Psoas muscle (tissue), 8 donors: ENCODE measurements around the gene OR9A2. TPM values are rescaled to one million over a fixed set of nuclear protein-coding genes. Genes with fewer than 3 reads are reported as not detected.

ENCODE experiments used
- ATAC-seq, 4 donors: fragments of 200-7000 bp; cut with Tn5 transposase; one replicate each; pipeline ENCODE4 v1.9.1; 2020; ENCODE audit warnings: moderate library complexity in 3 of 4, mild to moderate bottlenecking in 2 of 4
- DNase-seq, 2 donors: peaks; one replicate each; pipeline ENCODE4 v3.0.0-alpha.2; 2020
- H3K27ac ChIP-seq: fragments of 200-600 bp; one replicate; pipeline ENCODE4 v1.8.0; 2022
- H3K27me3 ChIP-seq, 3 donors: fragments of 200-600 bp in 1 of 3; one replicate each; pipeline versions ENCODE4 v1.6.1 to v1.8.0; 2013 to 2022; ENCODE audit warnings: low read length in 2 of 3, mild to moderate bottlenecking in 2 of 3, moderate library complexity in 1 of 3; ENCODE audit not compliant: insufficient read depth in 3 of 3
- H3K36me3 ChIP-seq, 2 donors: fragments of 200-600 bp in 1 of 2; one replicate each; pipeline versions ENCODE4 v1.6.1 to v1.8.0; 2013 to 2022; ENCODE audit warnings: low read depth in 1 of 2, mild to moderate bottlenecking in 1 of 2, moderate library complexity in 1 of 2; ENCODE audit not compliant: insufficient read depth in 1 of 2
- H3K4me1 ChIP-seq: fragments of 200-600 bp; one replicate; pipeline ENCODE4 v1.8.0; 2022
- H3K4me3 ChIP-seq: fragments of 200-600 bp; one replicate; pipeline ENCODE4 v1.8.0; 2022; ENCODE audit warnings: mild to moderate bottlenecking
- H3K9me3 ChIP-seq: fragments of 200-600 bp; one replicate; pipeline ENCODE4 v1.8.0; 2022
- CTCF ChIP-seq: fragments of 200-600 bp; IDR thresholded peaks from one replicate; pipeline ENCODE4 v1.8.0; 2022; ENCODE audit warnings: antibody characterized with exemption
- WGBS, 3 donors: extraction: QIAGEN DNeasy Blood & Tissue Kit; methylation state at CpG; one replicate each; pipeline versions ENCODE4 v1.1.6 to v1.1.7; 2013; 5-methylcytosine and 5-hydroxymethylcytosine counted together
- intact Hi-C, 2 donors: fragments of 100-400 bp; cut with DNase I; formaldehyde crosslinking; loops; one replicate each; pipeline versions ENCODE4 v1.11.0 to v1.14.2; 2022
- polyA plus RNA-seq, 3 donors: library from polyadenylated mRNA; stranded (reverse); fragments of 200-250 nt; gene quantifications; one replicate each; pipeline ENCODE4 v1.2.3, GENCODE V29; 2013
- total RNA-seq, 4 donors: library from RNA; stranded (reverse); fragmentation: NEBNext Ultra II Directional in 2 of 4; extraction: Animal tissue kit (Norgen Biotek cat#: 25700) in 2 of 4; gene quantifications; one replicate each; pipeline versions ENCODE4 v1.2.1 to v1.2.4, GENCODE V29; 2021 to 2023
- donor health status: healthy with polysubstance abuse.
- donor health status: DM: no; HTN: no; CAD: no; lungs with moderate emphysema.
- donor health status: Bipolar disorder and iron deficiency.
- donor health status: healthy.
- donor health status: DM: yes; HTN: yes; CAD: no.
- donor health status: DM: no; HTN: no; CAD: no.
- donor health status: DM: no; HTN: no; CAD: no.
- donor health status: DM: yes; HTN: yes; CAD: no.

Gene OR9A2
- total and polyA plus RNA-seq, 7 donors: not detected

GRCh38 chr7:143016996-143017395, 9.9 kb downstream of the OR9A2 start:
- no peak overlapping the region for H3K27ac ChIP-seq
- no peak for ATAC-seq
- no peak for TF ChIP-seq CTCF
- peaks cover 2% of the 10 kb centered on the region for H3K4me1 ChIP-seq
- intact Hi-C loops: no loop called here
- no peaks in the 10 kb centered on the region for H3K27me3 ChIP-seq
- H3K36me3 ChIP-seq: no peaks in the 10 kb centered on the region
- H3K4me3 ChIP-seq: no peak overlapping the region
- 46 to 57% (median 55%) methylated on average over 2 of the region's 2 CpGs for WGBS, 3 donors
- no peak for DNase-seq
- no peaks in the 10 kb centered on the region for H3K9me3 ChIP-seq

GRCh38 chr7:143015926-143016490, 10.9 kb downstream of the OR9A2 start:
- H3K36me3 ChIP-seq: no peaks in the 10 kb centered on the region
- no peak overlapping the region for H3K27ac ChIP-seq
- H3K4me1 ChIP-seq: peaks cover 2% of the 10 kb centered on the region
- ATAC-seq (no peak), DNase-seq (no peak)
- intact Hi-C loops: no loop called here
- H3K4me3 ChIP-seq: no peak overlapping the region
- no peak for TF ChIP-seq CTCF
- no peaks in the 10 kb centered on the region for H3K27me3 ChIP-seq
- WGBS, 3 donors: 44 to 59% (median 46%) methylated on average over 3 of the region's 3 CpGs
- no peaks in the 10 kb centered on the region for H3K9me3 ChIP-seq

- H3K9me3 ChIP-seq: no peaks in the 10 kb centered on the region
- H3K4me1 ChIP-seq: peaks cover 2% of the 10 kb centered on the region
- intact Hi-C loops: no loop called here
- TF ChIP-seq CTCF: no peak
- H3K36me3 ChIP-seq: no peaks in the 10 kb centered on the region
- 47 to 62% (median 56%) methylated on average over 2 of the region's 2 CpGs for WGBS, 3 donors
- DNase-seq: no peak
- no peak overlapping the region for H3K4me3 ChIP-seq
- H3K27ac ChIP-seq: no peak overlapping the region
- no peaks in the 10 kb centered on the region for H3K27me3 ChIP-seq
- ATAC-seq: no peak
Observed at GRCh38 chr7:143015084-143015483, 11.8 kb downstream of the OR9A2 start.

GRCh38 chr7:143013893-143014292, 13.0 kb downstream of the OR9A2 start:
- TF ChIP-seq CTCF: no peak
- Histone ChIP-seq H3K27me3 (no peaks in the 10 kb centered on the region), H3K36me3 (no peaks in the 10 kb centered on the region), H3K27ac (no peak overlapping the region), H3K9me3 (no peaks in the 10 kb centered on the region), H3K4me3 (no peak overlapping the region), H3K4me1 (peaks cover 2% of the 10 kb centered on the region)
- 16 to 27% (median 22%) methylated on average over 5 of the region's 5 CpGs for WGBS, 3 donors
- ATAC-seq: peak in 1 of 4 donors; percentile 13
- intact Hi-C loops: no loop called here
- no peak for DNase-seq

GRCh38 chr7:143013473-143013872, 13.5 kb downstream of the OR9A2 start:
- no peak for TF ChIP-seq CTCF

More at GRCh38 chr7:143013473-143013872, 13.5 kb downstream of the OR9A2 start:
- DNase-seq (no peak), ATAC-seq (peak in 1 of 4 donors; percentile 30)
- Histone ChIP-seq H3K36me3 (no peaks in the 10 kb centered on the region), H3K9me3 (no peaks in the 10 kb centered on the region), H3K27me3 (no peaks in the 10 kb centered on the region), H3K27ac (no peak overlapping the region), H3K4me1 (peaks cover 2% of the 10 kb centered on the region), H3K4me3 (no peak overlapping the region)
- WGBS, 3 donors: 40 to 50% (median 43%) methylated on average over 1 of the region's 1 CpG
- intact Hi-C loops: no loop called here
